A673 (cell line): Measurements from ENCODE around the gene STX18. TPM values are rescaled to one million over a fixed set of nuclear protein-coding genes. Genes with fewer than 3 reads are reported as not detected.

Experiments used
- BruUV-seq: library from RNA; stranded (reverse); fragments of 400-500 nt; replicated peaks from 2 replicates; lab custom pipeline; 2021; lab: Mats Ljungman, UMichigan
- CTCF ChIA-PET: fragments of 300-600 bp; sonication (Branson Sonifier 250); formaldehyde crosslinking; loops from one replicate; lab custom pipeline; 2022; ENCODE audit warnings: antibody characterized with exemption; lab: Charles Lee
- POLR2A ChIA-PET: fragments of 300-600 bp; sonication (Branson Sonifier 250); formaldehyde crosslinking; loops from one replicate; lab custom pipeline; 2022; ENCODE audit warnings: antibody characterized with exemption; ENCODE audit not compliant: low non-redundant PET; lab: Charles Lee
- DNase-seq: peaks from one replicate; pipeline ENCODE4 v3.0.0-alpha.2; 2015; ENCODE audit warnings: low spot score
- H3K27ac ChIP-seq: fragments of 200-600 bp; sonication (generic); 2 replicates; pipeline ENCODE4 v1.5.1; 2016; ENCODE audit warnings: mixed run types, low read depth, mild to moderate bottlenecking, mixed read lengths, antibody characterized with exemption, low read length; ENCODE audit not compliant: poor library complexity, severe bottlenecking
- H3K27me3 ChIP-seq: fragments of 200-600 bp; sonication (generic); replicated peaks from 2 replicates; pipeline ENCODE4 v1.6.1; 2017; ENCODE audit warnings: mixed run types, low read depth, mild to moderate bottlenecking, mixed read lengths, antibody characterized with exemption, low read length; ENCODE audit not compliant: insufficient read depth, poor library complexity
- H3K36me3 ChIP-seq: fragments of 200-600 bp; sonication (generic); 2 replicates; pipeline ENCODE4 v1.6.1; 2016; ENCODE audit warnings: mixed run types, mild to moderate bottlenecking, mixed read lengths, antibody characterized with exemption, low read length; ENCODE audit not compliant: insufficient read depth, poor library complexity, severe bottlenecking
- H3K4me1 ChIP-seq: fragments of 200-600 bp; sonication (generic); 2 replicates; pipeline ENCODE4 v1.6.1; 2017; ENCODE audit warnings: mixed run types, mild to moderate bottlenecking, mixed read lengths, antibody characterized with exemption, low read length; ENCODE audit not compliant: insufficient read depth, poor library complexity, severe bottlenecking
- H3K4me3 ChIP-seq: fragments of 200-600 bp; sonication (generic); 2 replicates; pipeline ENCODE4 v1.5.1; 2016; ENCODE audit warnings: low read depth, mixed run types, mild to moderate bottlenecking, mixed read lengths, low read length; ENCODE audit not compliant: poor library complexity, severe bottlenecking
- H3K9me3 ChIP-seq: fragments of 200-600 bp; sonication (generic); 2 replicates; pipeline ENCODE4 v1.6.1; 2016; ENCODE audit warnings: mixed run types, low read depth, mild to moderate bottlenecking, mixed read lengths, antibody characterized with exemption, low read length; ENCODE audit not compliant: poor library complexity, severe bottlenecking
- EZH2 ChIP-seq: fragments of 200-600 bp; sonication (generic); IDR thresholded peaks from 2 replicates; pipeline ENCODE4 v1.6.1; 2017; ENCODE audit warnings: borderline replicate concordance, low read depth, mild to moderate bottlenecking, mixed read lengths, antibody characterized with exemption, low read length; ENCODE audit not compliant: poor library complexity, severe bottlenecking
- intact Hi-C: fragments of 100-400 bp; cut with micrococcal nuclease; formaldehyde crosslinking; loops from one replicate; pipeline ENCODE4 v1.10.0; 2022; ENCODE audit not compliant: unreplicated experiment
- total RNA-seq: library from RNA; stranded (reverse); gene quantifications from 2 replicates; pipeline ENCODE4 v1.2.3, GENCODE V29; 2021
- TF ChIP-seq, protein P1 (sequence below): fragments of 300-800, 200-600 bp; sonication (generic); conservative IDR thresholded peaks from 2 replicates; pipeline ENCODE4 v1.5.1; 2017; ENCODE audit warnings: low read depth, mild to moderate bottlenecking, antibody characterized with exemption, low read length, moderate library complexity, mixed read lengths

STX18 gene
- total RNA-seq, 1 experiment from 2014 or later = 34.3 TPM

DNA sequence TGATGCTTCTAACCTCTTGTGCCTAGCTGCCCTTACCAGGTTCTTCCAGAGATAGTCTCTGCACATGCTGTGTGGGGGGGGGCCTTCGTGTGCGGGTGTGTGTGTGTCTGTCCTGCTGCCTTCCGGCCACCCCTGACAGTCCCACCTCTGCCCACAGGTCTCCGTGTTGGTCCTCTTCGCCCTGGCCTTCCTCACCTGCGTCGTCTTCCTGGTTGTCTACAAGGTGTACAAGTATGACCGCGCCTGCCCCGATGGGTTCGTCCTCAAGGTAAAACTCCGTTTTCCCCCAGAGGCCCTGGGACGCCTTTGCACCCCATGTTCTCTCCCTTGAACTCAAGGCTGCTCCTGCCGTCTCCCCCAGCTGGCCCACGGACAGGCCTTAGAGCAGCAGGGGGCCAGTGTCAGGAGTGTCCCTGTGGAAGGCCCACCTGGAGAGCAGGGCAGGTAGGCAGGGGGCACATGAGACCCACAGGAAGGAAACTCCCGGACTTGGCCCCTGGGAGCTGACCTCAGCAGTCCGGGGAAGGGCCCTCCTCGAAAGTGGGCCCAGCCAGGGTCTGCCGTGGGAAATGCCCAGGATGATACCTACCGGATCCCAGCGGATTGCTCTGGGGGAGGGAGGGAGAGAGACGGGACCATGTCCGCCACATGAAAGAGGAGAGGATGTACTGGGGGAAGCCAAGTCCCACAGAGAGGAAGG, 132.3 kb downstream of the STX18 start:
- intact Hi-C loops = no loop called here
- no peak for DNase-seq
- Histone ChIP-seq H3K27me3 (no peaks in the 10 kb centered on the region), H3K4me1 (no peaks in the 10 kb centered on the region), H3K27ac (no peak overlapping the region), H3K4me3 (no peak overlapping the region), H3K9me3 (no peaks in the 10 kb centered on the region), H3K36me3 (no peaks in the 10 kb centered on the region)
- no peak for TF ChIP-seq EZH2
- TF ChIP-seq, protein P1, sequence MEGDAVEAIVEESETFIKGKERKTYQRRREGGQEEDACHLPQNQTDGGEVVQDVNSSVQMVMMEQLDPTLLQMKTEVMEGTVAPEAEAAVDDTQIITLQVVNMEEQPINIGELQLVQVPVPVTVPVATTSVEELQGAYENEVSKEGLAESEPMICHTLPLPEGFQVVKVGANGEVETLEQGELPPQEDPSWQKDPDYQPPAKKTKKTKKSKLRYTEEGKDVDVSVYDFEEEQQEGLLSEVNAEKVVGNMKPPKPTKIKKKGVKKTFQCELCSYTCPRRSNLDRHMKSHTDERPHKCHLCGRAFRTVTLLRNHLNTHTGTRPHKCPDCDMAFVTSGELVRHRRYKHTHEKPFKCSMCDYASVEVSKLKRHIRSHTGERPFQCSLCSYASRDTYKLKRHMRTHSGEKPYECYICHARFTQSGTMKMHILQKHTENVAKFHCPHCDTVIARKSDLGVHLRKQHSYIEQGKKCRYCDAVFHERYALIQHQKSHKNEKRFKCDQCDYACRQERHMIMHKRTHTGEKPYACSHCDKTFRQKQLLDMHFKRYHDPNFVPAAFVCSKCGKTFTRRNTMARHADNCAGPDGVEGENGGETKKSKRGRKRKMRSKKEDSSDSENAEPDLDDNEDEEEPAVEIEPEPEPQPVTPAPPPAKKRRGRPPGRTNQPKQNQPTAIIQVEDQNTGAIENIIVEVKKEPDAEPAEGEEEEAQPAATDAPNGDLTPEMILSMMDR = no peak
- ChIA-PET CTCF (interaction anchor here (0.5 kb wide), 1 partner anchor 79 kb away, joined by 3 read pairs; no protein-coding TSS in a partner anchor), POLR2A (no interaction called here)
- BruUV-seq = no TSS peak

DNA sequence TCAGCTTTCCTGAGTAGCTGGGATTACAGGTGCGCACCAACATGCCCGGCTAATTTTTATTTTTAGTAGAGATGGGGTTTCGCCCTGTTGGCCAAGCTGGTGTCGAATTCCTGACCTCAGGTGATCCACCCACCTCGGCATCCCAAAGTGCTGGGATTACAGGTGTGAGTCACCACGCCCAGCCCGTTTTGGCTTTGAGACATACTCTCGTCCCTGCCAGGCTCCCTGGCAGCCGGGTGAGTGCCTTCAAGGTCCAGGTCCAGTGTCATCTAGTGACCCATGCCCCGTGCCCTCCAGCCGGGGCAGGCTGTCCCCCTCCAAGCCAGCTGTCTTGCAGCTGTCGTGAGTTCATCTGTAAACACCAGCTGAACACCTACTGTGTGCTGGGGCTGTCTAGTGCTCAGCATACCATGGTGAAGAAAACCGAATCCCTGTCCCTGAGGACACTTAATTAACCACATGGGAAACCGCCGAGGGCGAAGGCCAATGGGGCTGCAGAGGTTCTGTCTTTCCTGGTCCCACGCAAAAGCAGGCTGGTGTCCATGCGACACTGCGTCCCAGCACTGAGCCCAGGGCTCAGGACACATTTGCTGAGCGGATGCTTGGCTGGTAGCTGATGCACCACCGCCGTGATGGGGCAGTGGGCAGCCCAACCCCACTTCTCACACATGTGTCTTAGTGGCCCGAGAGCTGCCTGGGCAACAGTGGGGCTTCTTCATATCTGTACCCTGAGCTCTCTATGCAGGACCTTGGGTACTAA, 133.1 kb downstream of the STX18 start:
- TF ChIP-seq EZH2 = no peak
- TF ChIP-seq, protein P1 = no peak
- no peaks in the 10 kb centered on the region for H3K27me3 ChIP-seq
- H3K4me1 ChIP-seq = no peaks in the 10 kb centered on the region
- intact Hi-C loops = no loop called here
- no peaks in the 10 kb centered on the region for H3K36me3 ChIP-seq
- H3K4me3 ChIP-seq = no peak overlapping the region
- no peaks in the 10 kb centered on the region for H3K9me3 ChIP-seq
- CTCF ChIA-PET = interaction anchor here (0.5 kb wide), 1 partner anchor 79 kb away, joined by 3 read pairs; no protein-coding TSS in a partner anchor
- no peak for DNase-seq
- POLR2A ChIA-PET = no interaction called here
- no TSS peak for BruUV-seq
- no peak overlapping the region for H3K27ac ChIP-seq

DNA sequence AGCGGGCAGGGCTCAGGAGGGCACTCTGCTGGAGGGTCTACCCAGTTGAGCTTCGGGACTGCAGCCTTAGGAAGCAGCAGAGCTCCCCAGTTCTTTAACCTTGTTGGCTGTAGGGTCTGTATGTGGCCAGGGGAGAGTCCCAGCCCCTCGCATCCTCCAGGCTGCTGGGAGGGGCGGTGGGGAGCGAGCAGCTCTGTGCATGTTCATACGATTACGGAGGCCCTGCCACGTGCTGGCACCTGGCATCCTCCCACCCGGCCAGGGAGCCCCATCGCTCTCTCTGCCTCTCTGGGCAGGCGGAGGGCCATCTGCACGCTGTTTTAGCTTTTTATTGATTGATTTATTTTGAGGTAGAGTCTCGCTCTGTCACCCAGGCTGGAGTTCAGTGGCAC, 133.7 kb downstream of the STX18 start:
- Histone ChIP-seq H3K9me3 (no peaks in the 10 kb centered on the region), H3K27ac (no peak overlapping the region), H3K4me1 (no peaks in the 10 kb centered on the region), H3K36me3 (no peaks in the 10 kb centered on the region), H3K27me3 (no peaks in the 10 kb centered on the region), H3K4me3 (no peak overlapping the region)
- intact Hi-C loops = no loop called here
- TF ChIP-seq, protein P1 = no peak
- no peak for TF ChIP-seq EZH2
- DNase-seq = no peak
- ChIA-PET POLR2A (no interaction called here), CTCF (no interaction called here)
- no TSS peak for BruUV-seq
